ENCODE data around the gene PROC.

PROC gene

DNA sequence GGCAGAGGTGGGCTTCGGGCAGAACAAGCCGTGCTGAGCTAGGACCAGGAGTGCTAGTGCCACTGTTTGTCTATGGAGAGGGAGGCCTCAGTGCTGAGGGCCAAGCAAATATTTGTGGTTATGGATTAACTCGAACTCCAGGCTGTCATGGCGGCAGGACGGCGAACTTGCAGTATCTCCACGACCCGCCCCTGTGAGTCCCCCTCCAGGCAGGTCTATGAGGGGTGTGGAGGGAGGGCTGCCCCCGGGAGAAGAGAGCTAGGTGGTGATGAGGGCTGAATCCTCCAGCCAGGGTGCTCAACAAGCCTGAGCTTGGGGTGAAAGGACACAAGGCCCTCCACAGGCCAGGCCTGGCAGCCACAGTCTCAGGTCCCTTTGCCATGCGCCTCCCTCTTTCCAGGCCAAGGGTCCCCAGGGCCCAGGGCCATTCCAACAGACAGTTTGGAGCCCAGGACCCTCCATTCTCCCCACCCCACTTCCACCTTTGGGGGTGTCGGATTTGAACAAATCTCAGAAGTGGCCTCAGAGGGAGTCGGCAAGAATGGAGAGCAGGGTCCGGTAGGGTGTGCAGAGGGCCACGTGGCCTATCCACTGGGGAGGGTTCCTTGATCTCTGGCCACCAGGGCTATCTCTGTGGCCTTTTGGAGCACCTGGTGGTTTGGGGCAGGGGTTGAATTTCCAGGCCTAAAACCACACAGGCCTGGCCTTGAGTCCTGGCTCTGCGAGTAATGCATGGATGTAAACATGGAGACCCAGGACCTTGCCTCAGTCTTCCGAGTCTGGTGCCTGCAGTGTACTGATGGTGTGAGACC lies at the start of gene PROC:
PROC (plus strand) TSS at position 128 of the 812 bp plus-strand sequence. CDS start 1,516 bp downstream, outside the sequence.
- no peak for DNase-seq (ENCODE audit: low read depth in 2 of 2)

DNA sequence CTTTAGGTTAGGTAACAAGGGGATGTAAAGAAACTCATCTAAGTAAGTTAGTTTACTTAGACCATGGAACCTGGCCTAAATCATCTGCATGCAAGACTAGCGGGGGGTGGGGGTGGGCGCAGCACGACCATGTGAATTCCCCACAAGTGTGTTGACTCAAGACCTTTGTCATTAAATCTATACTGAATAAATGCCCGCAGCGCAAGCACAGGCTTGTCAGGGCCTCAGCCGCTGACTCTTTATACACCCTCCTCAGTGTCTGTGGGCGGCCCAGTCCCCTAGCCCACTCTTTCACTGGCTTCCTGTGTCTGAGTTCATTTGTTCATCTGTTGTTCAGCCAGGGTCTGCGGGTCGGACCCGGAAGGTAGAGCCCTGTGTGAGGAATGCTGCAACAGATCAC lies 48.2 kb upstream of the PROC start:
- DNase-seq (ENCODE audit: low read depth in 2 of 2), result no peak

DNA sequence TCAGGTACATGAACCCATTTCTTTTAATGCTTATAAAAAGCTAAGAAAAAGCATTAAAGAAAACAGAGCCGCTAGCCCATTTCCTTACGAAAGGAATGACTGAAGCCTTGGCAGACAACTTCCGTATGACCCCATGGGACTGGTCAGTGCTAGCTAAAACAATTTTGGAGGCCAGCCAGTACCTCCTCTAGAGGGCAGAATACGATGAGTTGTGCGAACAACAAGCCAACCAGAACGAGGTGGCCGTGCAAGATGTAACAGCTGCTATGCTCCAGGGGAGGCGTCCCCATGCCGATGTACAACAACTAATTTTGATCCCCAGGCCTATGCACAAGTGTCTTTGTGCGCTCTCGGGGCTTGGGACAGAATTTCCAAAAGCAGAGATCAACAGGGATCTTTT lies 47.2 kb upstream of the PROC start:
- DNase-seq (ENCODE audit: low read depth in 2 of 2), result no peak

DNA sequence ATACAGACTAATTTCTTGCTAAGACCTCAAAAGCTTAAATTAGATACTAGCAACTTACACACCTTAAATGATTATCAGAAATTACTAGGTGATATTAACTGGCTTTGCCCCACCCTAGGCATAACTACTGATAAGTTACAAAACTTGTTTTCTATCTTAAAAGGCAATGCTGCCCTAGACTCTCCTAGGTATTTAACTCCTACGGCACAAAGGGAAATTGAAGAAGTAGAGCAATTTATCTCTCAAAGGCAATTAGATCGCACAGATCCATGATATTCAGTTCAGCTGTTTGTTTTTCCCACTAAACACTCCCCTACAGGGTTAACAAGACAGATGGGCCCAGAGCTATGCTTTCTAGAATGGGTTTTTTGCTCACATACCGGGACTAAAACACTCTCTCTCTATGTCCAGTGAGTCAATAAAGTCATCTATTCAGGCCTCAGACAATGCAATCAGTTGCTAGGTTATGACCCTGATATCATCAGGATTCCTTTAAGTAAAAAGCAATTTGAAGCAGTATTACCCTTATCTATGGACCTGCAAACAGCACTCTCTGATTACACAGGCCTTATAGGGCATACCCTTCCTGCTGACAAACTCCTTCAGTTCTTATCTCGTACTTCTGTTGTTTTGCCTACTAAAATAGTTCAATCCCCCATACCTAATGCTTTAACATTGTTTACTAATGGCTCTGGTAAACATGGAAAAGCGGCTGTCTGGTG lies 44.7 kb upstream of the PROC start:
- no peak for DNase-seq (ENCODE audit: low read depth in 2 of 2)

DNA sequence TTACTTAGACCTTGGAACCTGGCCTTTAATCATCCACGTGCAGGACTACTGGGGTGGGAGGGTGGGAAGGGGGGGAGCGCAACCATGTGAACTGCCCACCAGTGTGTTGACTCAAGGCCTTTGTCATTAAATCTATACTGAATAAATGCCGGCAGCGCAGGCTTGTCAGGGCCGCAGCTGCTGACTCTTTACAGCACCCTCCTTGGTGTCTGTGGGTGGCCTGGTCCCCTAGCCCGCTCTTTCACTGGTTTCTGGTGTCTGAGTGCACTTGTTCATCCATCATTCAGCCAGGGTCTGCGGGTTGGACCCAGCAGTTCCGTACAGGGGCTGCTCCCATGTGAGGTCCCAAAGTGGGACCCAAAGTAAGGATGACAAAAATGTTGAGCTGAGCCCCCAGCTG lies 42.0 kb upstream of the PROC start:
- DNase-seq (ENCODE audit: low read depth in 2 of 2), result no peak

DNA sequence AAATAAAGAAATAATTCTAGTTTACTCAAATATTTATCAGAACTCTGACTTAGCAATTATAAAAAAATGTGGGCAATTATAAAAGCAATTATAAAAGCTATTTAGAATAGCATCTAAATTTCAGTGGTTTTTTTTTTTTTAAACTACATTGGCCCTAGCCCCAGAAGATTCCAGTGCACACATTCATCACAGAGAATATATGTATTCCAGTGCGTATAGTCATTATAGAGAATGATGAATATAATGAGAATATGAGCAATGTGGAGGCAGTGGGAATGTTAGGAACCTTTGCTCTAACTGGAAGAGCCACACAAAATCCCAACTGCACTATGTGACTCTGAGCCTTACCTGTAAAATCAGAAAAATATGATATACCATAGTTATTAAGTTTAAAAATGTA lies 41.0 kb upstream of the PROC start:
- no peak for DNase-seq (ENCODE audit: low read depth in 2 of 2)

DNA sequence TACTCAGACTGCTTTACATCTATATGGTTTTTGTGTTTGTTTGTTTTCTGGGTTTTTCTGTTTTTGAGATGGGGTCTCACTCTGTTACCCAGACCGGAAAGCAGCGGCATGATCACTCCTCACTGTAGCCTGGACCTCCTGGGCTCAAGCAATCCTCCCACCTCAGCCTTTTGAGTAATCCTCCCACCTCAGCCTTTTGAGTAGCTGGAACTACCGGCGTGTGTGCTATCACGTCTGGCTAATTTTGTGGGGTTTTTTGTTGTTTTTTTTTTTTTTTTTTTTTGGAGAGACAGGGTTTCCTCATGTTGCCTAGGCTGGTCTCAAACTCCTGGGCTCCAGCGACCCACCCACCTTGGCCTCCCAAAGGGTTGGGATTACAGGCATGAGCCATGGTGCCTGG lies 39.5 kb upstream of the PROC start:
- no peak for DNase-seq (ENCODE audit: low read depth in 2 of 2)

DNA sequence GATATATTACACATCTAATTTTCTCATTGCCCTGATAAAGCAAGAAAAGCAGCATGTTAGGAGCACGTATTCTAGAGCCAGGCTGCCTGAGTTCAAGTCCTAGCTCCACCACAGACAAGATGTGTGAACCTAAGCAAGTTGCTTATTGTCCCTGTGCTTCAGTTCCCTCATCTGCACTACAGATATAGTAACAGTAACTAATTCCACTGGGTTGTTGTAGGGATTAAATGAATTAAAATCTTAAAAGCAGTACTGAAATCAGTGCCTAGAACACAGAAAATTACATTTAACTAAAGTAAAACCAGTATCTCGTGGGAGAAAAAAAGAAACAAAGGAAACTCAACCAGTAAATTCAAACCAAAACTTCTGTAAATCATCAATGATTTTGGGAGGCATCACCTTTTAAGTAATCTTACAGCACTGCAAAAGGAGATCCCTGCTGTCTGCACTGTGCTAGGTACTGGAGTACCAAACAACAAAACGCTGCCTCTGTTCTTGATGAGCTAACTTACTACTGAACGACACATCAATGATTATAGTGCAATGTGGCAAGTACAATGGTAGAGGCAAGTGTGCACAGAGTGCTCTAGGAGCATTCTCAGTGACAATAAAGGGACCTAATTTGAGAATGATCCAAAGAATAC lies 38.4 kb upstream of the PROC start:
- no peak for DNase-seq (ENCODE audit: low read depth in 2 of 2)

DNA sequence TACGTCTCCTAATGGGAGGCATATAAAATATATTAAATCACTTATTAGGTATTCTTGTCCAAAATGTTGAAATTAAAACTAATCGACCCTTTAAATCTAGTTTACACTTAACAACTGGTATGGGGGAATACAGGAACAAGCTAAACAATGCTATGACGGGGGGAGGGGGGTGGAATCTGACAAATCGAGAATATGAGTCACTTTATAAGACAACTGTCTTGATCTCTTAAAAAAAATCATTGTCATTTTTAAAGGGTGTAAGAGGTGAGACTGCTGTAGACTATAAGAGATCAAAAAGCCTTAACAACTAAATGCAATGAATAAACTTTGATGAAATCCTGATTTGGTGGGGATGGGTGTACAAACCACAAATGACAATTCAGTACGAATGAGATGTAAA lies 36.5 kb upstream of the PROC start:
- no peak for DNase-seq (ENCODE audit: low read depth in 2 of 2)

DNA sequence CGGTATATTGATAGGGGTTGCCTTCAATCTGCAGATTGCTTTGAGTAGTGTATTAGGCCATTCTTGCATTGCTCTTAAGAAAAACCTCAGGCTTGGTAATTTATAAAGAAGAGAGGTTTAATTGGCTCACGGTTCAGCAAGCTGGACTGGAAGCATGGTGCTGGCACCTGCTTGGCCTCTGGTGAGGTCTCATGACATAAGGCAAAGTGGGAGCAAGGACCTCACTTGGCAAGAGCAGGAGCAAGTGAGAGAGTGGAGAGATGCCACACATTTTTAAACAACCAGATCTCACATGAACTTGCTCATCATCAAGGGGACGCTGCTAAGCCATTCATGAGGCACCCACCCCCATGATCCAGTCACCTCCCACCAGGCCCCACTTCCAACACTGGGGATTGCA lies 35.4 kb upstream of the PROC start:
- DNase-seq (ENCODE audit: low read depth in 2 of 2), result no peak

DNA sequence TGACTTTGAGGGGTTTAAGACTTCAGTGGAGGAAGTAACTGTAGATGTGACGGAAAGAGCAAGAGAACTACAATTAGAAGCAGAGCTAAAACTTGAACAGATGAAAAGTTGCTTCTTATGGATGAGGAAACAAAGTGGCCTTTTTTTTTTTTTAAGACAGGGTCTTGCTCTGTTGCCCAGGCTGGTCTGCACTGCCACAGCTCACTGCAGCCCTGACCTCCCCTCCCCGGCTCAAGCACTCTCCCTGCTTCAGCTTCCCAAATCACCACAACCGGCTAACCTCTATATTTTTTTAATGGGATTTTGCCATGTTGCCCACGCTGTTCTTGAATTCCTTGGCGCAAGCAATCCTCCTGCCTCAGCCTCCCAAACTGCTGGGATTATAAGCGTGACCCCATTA lies 33.7 kb upstream of the PROC start:
- DNase-seq (ENCODE audit: low read depth in 2 of 2), result no peak

DNA sequence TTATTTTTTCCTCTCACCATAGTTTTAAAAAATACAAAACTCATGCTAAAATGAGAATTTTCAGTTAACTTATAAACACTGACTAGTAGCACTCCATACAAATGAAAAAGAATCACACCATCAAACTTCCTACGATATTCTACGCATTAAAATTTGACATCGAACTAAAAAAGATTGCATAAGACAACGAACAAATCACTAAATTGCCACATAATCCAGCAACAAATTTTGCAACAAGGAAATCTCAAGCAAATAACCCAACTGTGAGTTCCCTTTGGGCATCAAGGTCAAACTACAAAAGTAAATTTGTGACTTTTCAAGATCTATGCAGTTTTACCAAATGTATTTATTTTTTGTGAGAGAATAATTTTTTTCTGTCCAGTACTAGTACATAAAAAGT lies 32.0 kb upstream of the PROC start:
- DNase-seq (ENCODE audit: low read depth in 2 of 2), result no peak

DNA sequence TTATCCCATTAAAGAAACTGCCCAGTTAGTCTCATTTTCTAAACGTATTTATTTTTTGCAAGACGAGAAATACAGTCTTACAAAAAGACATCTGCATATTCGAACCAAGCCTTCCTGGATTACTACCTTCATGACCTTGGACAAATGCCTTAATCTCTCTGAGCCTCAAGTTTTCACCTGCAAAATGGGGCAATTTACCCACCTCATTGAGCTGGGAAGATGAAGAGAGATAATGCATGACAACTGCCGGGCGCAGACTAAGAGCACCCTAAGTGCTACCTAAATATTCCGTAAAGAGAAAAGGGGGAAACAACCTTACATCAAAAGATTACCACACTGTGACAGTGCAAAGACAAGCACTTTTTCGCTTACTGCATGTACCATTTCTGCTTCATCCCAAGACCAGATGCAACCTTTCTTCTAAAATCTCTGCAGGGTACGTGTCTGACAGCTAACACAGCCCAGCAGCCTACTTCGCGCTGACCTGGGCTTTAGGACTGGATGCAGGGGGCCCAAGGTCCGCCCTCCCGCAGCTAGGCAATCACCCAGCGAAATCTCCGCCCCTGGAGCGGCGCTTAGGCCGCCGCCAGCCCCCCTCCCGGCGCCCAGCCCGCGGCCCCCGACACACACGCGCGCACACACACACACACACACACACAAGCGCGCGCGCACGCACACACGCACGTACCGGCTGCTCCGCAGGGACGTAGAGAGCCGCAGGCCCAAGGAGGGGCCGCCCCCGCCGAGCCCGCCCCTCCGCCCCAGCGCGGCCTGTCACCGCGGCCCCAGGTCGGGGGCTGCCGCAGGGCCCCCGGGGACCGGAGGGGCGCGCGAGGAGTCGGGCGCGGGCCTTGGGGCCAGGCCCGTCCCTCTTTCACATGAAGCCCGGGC lies 31.2 kb upstream of the PROC start:
- peak; percentile 77 to 79 for DNase-seq (ENCODE audit: low read depth in 2 of 2)

DNA sequence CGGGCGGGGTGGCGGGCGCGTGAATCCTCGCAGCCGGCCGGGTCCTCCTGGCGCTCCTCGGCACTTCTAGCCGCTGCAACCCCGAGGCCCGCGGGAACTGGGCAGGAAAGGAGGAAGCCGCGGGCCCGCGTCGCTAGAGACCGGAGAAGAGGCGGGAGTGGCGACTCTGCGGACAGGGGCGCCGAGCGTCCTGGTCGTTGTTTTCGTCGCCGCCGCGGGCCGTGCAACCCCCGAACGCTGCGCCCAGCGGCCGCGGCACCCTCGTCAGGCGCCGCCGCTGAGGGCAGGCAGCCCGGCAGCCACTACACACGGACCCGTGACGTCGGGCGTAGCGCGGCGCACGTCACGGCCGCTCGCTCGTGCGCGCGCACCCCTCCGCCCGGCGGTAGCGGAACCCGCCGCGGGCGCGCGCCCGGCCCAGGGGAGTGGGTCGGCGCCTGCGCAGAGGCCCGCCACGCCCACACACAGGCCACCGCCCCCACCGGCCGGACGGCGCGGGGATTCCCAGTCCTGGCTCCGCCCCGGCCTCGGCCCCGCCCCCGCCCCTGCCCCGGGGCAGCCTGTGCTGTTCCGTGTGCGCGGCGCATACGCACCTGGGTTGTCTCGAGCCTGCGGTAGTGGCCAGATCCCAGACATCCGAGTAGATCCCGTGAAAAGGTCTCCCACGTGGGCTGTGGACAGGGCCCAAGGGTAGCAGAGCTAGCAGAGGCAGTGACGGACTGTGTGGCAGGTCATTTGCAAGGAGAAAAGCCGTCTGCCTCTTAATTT lies 30.4 kb upstream of the PROC start, which contains the start of gene MAP3K2:
MAP3K2 (minus strand) TSS at position 321 of the 768 bp plus-strand sequence. CDS start 44,846 bp downstream, outside the sequence.
- DNase-seq (ENCODE audit: low read depth in 2 of 2), result peak; percentile 83

DNA sequence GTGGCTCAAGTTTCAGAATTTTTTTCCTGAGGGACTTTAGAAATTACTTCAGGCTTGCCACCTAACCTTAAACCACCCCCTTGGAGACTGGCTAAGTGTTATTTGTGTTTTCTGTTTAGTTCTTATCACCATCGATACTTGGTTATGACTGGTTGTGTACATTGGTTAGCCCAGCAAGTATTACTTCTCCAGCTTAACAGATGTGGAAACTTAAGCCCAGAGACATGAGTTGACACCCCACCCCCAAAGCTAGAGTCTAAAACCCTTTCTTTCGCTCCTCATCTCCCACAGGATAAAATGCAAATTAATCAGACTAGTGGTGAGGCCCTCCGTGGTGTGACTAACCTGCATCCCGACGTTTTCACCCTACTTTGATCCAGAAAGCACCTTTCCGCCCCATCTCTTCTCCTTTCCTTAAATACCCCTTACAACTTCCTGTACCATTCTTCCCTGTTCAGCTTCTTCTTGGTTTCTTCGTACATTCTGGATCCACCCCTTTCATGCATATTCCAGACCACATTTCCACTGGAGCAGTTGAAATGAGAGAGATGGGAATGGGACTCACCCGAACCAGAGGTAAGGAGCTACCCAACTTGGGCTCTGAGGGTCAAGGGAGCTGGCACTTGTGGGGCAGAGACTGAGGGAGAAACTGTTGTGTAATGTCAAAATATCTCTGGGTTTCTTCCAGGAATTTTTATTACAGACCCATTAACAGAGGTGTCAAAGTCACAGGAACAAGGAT lies 29.6 kb upstream of the PROC start:
- no peak for DNase-seq (ENCODE audit: low read depth in 2 of 2)

DNA sequence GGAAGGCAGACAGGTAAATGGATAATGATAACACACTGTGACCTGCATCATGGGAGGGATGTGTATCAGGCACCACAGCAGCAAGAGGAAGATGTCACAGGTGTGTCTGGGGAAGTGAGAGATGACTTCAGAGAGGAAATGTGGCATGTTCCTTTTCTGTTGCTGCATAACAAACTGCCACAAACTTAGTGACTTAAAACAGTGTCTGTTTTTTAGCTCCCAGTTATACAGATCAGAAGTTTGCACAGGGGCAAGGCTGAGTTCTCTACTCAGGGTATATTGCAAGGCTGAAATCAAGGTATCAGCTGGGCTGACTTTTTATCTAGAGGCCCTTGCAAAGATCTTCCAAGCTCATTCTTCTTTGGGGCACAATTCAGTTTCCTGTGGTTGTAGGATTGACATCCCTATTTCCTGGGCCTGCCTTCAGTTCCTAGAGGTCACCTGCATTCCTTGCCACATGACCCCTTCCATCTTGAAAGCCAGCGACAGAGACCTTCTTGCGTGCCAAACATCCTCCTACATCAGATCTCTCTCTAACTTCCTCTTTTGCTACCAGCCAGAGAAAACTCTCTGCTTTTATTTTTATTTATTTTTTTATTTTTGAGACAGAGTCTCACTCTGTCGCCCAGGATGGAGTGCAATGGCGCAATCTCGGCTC lies 28.3 kb upstream of the PROC start:
- no peak for DNase-seq (ENCODE audit: low read depth in 2 of 2)

DNA sequence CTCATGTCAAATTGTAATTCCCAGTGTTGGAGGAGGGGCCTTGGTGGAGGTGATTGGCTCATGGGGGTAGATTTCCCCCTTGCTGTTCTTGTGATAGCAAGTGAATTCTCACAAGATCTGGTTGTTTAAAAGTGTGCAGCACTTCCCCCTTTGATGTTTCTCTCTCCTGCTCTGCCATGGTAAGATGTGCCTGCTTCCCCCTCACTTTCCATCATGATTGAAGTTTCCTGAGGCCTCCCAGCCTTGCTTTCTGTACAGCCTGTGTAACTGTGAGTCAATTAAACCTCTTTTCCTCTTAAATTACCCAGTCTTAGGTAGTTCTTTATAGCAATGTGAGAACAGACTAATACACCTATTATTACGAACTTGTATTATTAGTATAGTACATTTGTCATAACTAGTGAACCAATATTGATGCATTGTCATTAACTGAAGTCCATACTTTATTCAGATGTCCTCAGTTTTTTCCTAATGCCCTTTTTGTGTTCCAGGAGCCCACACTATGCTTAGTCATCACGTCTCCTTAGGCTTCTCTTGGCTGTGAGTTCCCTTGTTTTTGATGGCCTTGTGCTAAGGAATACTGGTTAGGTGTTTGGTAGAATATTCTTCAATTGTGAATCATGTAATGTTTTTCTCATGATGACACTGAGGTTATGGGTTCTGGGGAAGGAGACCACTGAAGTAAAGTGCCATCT lies 25.9 kb upstream of the PROC start:
- no peak for DNase-seq (ENCODE audit: low read depth in 2 of 2)

DNA sequence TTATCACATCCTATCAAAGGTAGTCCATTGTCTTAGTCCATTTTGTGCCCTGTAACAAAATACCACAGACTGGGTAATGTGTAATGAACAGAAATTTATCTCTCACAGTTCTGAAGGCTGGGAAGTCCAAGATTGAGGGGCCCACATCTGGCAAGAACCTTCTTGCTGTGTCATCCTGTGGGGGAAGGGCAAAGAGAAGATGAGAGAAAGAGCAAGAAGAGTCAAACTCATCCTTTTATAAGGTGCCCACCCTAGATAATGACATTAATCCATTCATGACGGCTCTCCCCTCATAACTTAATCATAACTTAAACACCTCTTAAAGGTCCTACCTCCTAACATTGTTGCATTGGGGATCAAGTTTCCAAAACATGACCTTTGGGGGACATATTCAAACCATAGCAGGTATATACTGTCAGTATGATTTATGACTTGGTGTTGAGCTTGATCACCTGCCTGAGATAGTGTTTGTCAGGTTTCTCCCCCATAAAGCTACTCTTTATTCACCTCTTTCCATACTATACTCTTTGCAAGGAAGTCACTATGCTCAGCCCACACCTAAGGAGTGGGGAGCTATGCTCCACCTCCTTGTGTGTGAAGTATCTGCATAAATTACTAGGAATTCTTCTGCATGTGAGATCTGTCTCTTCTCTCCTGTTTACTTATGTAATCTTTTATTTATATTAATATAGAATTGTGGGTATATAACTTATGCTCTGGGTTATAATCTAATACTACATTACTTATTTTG lies 25.2 kb upstream of the PROC start:
- no peak for DNase-seq (ENCODE audit: low read depth in 2 of 2)

Measured in fibroblast of skin of left quadriceps (primary cell).